Measurements from ENCODE around the gene KRTAP10-1.

Gene KRTAP10-1

GRCh38 chr21:44527156-44527982 is 12.6 kb downstream of the KRTAP10-1 start:
- DNase-seq = no peak

GRCh38 chr21:44526096-44526997 is 13.6 kb downstream of the KRTAP10-1 start:
- DNase-seq = no peak

GRCh38 chr21:44525391-44526095 is 14.5 kb downstream of the KRTAP10-1 start:
- DNase-seq = no peak

DNA sequence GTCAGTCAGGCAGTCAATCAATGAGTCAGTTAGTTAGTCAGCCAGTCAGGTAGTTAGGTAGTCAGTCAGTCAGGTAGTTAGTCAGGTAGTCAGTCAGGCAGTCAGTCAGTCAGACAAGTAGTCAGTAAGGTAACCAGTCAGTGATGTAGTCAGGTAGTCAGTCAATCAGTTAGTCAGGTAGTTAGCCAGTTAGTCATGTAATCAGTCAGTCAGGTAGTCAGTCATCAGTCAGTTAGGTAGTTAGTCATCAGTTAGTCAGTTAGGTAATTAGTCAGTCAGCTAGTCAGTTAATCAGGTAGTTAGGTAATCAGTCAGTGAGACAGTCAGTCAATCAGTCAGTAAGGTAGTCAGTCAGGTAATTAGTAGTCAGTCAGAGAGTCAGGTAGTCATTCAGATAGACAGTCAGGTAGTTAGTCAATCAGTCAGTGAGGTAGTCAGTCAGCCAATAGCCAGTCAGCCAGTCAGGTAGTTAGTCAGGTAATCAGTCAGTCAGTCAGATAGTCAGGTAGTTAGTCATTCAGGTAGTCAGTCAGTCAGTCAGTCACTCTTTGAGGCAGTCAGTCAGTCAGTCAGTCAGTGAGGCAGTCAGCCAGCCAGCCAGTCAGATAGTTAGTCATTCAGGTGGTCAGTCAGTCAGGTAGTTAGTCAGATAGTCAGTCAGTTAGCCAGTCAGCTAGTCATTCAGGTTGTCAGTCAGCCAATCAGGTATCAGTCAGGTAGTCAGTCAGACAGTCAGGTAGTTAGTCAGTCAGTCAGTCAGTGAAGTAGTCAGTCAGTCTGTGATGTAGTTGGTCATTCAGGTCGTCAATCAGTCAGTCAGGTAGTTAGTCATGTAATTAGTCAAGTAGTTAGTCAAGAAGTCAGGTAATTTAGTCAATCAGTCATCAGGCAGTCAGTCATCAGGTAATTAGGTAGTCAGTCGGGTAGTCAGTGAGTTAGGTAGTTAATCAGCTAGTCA is 15.3 kb downstream of the KRTAP10-1 start:
- DNase-seq = no peak

DNA sequence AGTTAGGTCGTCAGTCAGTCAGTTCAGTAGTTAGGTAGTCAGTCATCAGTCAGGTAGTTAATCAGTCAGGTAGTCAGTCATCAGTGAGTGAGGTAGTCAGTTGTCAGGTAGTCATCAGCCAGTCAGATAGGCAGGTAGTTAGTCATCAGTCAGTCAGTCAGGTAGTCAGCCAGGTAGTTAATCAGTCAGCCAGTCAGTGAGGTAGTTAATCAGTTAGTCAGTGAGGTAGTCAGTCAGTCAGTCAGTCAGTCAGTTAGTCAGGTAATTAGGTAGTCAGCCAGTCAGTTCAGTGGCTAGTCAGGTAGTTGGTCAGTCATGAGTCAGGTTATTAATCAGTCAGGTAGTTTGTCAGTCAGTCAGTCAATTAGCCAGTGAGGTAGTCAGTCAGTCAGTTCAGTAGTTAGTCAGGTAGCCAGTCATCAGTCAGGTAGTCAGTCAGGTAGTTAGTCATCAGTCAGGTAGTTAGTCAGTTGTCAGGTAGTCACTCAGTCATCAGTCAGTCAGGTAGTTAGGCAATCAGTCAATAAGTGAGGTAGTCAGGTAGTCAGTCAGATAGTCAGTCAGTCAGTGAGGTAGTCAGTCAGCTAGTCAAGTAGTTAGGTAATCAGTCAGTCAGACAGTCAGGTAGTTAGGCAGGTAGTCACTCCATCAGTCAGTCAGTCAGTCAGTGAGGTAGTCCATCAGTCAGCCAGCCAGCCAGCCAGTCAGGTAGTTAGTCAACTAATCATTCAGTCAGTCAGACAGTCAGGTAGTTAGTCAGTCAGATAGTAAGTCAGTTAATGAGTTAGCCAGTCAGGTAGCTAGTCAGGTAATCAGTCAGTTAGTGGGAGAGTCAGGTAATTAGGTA is 16.2 kb downstream of the KRTAP10-1 start:
- DNase-seq = no peak

- no peak for DNase-seq
These were observed 17.2 kb downstream of the KRTAP10-1 start for GRCh38 chr21:44522753-44523204.

- no peak for DNase-seq
These were observed 17.9 kb downstream of the KRTAP10-1 start for GRCh38 chr21:44521928-44522752.

- no peak for DNase-seq
These were observed 18.6 kb downstream of the KRTAP10-1 start for GRCh38 chr21:44521301-44521927.

DNA sequence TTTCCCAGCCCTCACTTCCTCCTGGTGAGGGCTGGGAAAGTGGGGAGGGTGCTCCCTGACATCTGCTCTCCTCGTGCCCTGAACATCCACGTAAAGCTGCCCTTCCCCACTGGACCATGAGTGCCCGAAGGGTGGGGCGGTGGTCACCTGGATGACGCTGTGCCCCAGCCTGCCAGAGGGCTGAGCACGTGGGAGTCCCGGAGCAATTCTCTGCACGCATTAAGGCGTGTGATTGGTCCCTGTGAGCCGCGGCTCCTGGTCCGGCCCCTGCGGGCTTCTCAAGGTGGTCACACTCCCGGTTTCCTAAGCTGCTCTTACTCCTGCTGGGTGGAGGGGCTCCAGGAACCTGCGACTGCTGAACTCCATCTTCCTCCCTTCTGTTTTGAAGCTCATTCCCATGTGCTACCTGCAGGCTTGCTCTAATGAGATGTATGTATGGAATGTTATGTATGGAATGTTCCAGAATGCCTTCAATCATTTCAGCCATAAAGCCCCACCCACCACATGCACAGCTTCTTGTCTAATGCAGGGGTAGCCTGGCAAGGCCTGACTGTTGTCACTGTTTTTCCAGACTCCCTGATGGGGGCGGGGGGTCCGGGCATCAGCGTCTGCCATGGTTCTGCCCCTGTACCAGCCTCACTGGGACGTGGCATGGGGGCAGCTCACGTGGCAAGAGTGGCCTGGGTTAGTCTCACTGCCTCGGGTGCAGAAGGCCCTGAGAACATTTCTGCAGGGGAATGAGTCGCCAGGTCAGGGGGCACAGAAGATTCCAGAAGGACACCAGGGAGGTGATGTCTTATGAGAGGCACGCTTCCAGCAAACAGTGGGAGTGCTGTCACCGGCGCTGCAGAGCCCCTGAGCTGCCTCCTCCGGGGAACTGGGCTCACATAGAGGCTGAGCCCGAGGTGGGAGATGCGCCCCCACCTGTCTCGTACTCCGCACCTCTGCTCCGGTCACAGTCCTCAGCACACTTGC is 19.4 kb downstream of the KRTAP10-1 start:
- no peak for DNase-seq

DNA sequence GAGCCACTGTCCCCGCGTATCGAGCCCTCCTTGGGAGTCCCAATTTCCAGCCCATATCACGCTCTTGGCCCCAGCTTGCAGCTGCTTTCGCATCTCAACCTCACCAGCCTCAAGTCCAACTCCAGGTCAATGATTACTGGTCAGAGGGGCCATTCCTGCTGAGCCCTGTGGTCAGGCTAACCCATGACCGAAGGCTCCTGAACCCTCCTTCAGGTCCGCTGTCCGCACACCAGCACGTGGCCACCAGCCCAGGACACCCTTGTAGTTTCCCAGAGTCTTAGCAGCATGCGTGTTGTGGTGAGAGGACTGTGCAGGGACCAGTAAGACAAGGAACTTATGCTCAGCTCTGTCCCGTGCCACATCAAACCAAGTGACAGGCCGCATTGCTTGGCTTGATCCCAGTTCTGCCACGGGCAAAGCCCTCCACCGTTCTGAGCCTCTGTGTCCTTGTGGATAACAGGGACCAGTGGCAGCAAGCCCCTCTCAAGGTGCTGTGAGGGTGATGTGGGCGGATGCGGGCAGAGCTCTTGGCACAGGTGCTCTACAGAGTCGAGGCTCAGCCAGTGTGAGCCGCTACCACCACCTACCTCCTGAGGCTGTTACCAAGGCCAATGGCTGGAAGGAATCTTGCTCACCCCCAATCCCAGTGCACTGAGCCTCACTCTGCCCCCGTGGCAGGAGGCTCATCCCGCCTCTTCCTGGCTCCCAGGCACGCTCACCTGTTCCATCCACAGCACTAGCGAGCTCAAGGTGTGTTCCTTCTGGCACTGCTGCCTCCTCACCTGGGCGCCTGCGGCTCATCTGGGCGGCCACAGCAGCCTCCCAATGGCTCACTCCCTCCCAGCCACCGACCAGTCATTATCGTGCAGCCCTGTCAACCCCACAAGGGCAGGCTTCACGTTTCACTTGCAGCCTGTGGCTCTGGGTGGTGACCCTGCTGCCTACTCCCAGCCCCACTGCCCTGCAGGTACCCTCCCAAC is 20.4 kb downstream of the KRTAP10-1 start:
- no peak for DNase-seq

DNA sequence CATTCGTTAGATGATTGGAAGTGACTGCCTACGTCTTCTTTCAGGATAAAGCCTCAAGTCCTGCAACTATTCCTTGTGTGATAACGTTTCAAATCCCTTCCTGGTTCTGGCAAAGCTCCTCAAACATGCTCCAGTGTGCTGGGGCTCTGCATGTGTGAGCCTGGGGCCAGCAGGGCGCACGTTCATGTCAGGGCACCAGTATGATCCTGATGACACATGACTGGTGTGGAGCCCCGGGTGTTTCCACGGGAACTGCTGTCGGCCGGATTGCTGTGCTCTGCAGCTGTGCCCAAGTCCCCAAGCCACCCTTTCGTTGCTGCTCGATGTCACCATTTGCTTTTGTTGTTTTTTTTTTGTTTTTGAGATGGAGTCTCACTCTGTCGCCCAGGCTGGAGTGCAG is 21.3 kb downstream of the KRTAP10-1 start:
- DNase-seq = no peak

GRCh38 chr21:44517175-44517899 is 22.7 kb downstream of the KRTAP10-1 start:
- no peak for DNase-seq

DNA sequence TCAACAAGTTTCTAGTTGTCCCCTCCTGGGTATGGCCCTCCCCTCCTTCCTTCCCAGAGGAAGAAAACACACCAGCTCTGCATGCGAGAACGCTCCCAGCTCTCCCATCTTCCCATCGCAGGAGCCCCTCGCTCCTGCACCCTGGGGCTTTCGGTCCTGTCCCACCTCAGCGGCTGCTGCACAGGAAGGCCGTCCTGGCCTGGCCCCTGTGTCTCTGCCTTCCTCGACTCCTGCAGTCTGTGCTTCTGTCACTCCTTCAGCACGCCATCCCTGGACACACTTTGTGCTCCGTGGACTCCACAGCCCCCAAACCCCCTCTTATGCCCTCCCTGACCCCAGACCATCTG is 23.2 kb downstream of the KRTAP10-1 start:
- no peak for DNase-seq

GRCh38 chr21:44516342-44516741 is 23.7 kb downstream of the KRTAP10-1 start:
- DNase-seq = no peak

- no peak for DNase-seq
These were observed 24.4 kb downstream of the KRTAP10-1 start for GRCh38 chr21:44515359-44516165.
